Trophoblast cell (in vitro differentiated cells and primary cell): ENCODE data around the gene PAQR8.
A peak's percentile ranks its signal among the peaks of the same experiment; 100 is the strongest.

ENCODE experiments used
- DNase-seq, 2 donors: peaks; one replicate each; pipeline ENCODE4 v3.0.0-alpha.2; 2016
- H2AFZ ChIP-seq: 2 replicates; pipeline ENCODE4 v1.6.1; 2013; ENCODE audit warnings: low read length, moderate library complexity, mild to moderate bottlenecking; ENCODE audit not compliant: insufficient read depth, poor library complexity
- H2AK5ac ChIP-seq: 2 replicates; pipeline ENCODE4 v1.6.1; 2013; ENCODE audit warnings: mild to moderate bottlenecking, low read length
- H2BK120ac ChIP-seq: 2 replicates; pipeline ENCODE4 v1.6.1; 2013; ENCODE audit warnings: low read length, mild to moderate bottlenecking, moderate library complexity; ENCODE audit not compliant: insufficient read depth, poor library complexity
- H2BK12ac ChIP-seq: 2 replicates; pipeline ENCODE4 v1.6.1; 2013; ENCODE audit warnings: mild to moderate bottlenecking, low read length, moderate library complexity
- H2BK5ac ChIP-seq: 2 replicates; pipeline ENCODE4 v1.6.1; 2013; ENCODE audit warnings: low read length, low read depth, moderate library complexity, mild to moderate bottlenecking; ENCODE audit not compliant: poor library complexity
- H3K14ac ChIP-seq: 2 replicates; pipeline ENCODE4 v1.6.1; 2013; ENCODE audit warnings: mild to moderate bottlenecking, low read length
- H3K18ac ChIP-seq: 2 replicates; pipeline ENCODE4 v1.6.1; 2013; ENCODE audit warnings: mild to moderate bottlenecking, low read length
- H3K23ac ChIP-seq: 2 replicates; pipeline ENCODE4 v1.6.1; 2013; ENCODE audit warnings: low read length
- H3K27ac ChIP-seq: 2 replicates; pipeline ENCODE4 v1.5.1; 2013; ENCODE audit warnings: low read depth, mild to moderate bottlenecking, inconsistent platforms, low read length, moderate library complexity
- H3K27me3 ChIP-seq: 2 replicates; pipeline ENCODE4 v1.6.1; 2013; ENCODE audit warnings: inconsistent platforms, mild to moderate bottlenecking, low read length, moderate library complexity; ENCODE audit not compliant: insufficient read depth
- H3K36me3 ChIP-seq, 2 experiments: 1 replicate in 1 of 2; 2 replicates in 1 of 2; pipeline ENCODE4 v1.6.1; 2013; ENCODE audit warnings: low read length in 2 of 2, mild to moderate bottlenecking in 2 of 2, moderate library complexity in 1 of 2; ENCODE audit not compliant: insufficient read depth in 2 of 2, control insufficient read depth in 1 of 2
- H3K4ac ChIP-seq: 2 replicates; pipeline ENCODE4 v1.6.1; 2013; ENCODE audit warnings: low read depth, mild to moderate bottlenecking, low read length, moderate library complexity
- H3K4me1 ChIP-seq, 2 experiments: 1 replicate in 1 of 2; 2 replicates in 1 of 2; pipeline ENCODE4 v1.6.1; 2013; ENCODE audit warnings: low read length in 2 of 2, mild to moderate bottlenecking in 2 of 2, moderate library complexity in 1 of 2; ENCODE audit not compliant: insufficient read depth in 2 of 2, control insufficient read depth in 1 of 2
- H3K4me2 ChIP-seq: 2 replicates; pipeline ENCODE4 v1.6.1; 2013; ENCODE audit warnings: inconsistent platforms, mild to moderate bottlenecking, low read length, moderate library complexity
- H3K4me3 ChIP-seq: 2 replicates; pipeline ENCODE4 v1.5.1; 2013; ENCODE audit warnings: mild to moderate bottlenecking, low read depth, low read length, inconsistent platforms
- H3K79me1 ChIP-seq: one replicate; pipeline ENCODE4 v1.6.1; 2013; ENCODE audit warnings: low read length
- H3K79me2 ChIP-seq: 2 replicates; pipeline ENCODE4 v1.6.1; 2013; ENCODE audit warnings: low read length, mild to moderate bottlenecking; ENCODE audit not compliant: control insufficient read depth, insufficient read depth, poor library complexity
- H3K9ac ChIP-seq: 2 replicates; pipeline ENCODE4 v1.6.1; 2013; ENCODE audit warnings: mild to moderate bottlenecking, low read length
- H3K9me3 ChIP-seq: 2 replicates; pipeline ENCODE4 v1.6.1; 2013; ENCODE audit warnings: low read depth, mild to moderate bottlenecking, control low read depth, inconsistent platforms, low read length; ENCODE audit not compliant: insufficient read depth
- H4K12ac ChIP-seq: 2 replicates; pipeline ENCODE4 v1.6.1; 2013; ENCODE audit warnings: low read depth, mild to moderate bottlenecking, low read length, moderate library complexity
- H4K8ac ChIP-seq: 2 replicates; pipeline ENCODE4 v1.6.1; 2013; ENCODE audit warnings: low read depth, mild to moderate bottlenecking, low read length, moderate library complexity
- H4K91ac ChIP-seq: one replicate; pipeline ENCODE4 v1.6.1; 2013; ENCODE audit warnings: low read depth, mild to moderate bottlenecking, low read length, moderate library complexity
- WGBS: extraction: QIAGEN DNeasy Blood & Tissue Kit; methylation state at CpG from one replicate; pipeline ENCODE4 v1.1.7; 2013; ENCODE audit warnings: missing lambda C conversion rate; ENCODE audit not compliant: insufficient read length, insufficient coverage; ENCODE audit errors: extremely low coverage; 5-methylcytosine and 5-hydroxymethylcytosine counted together

The PAQR8 gene

GRCh38 chr6:52347818-52348217, 14.1 kb upstream of the PAQR8 start:
- Histone ChIP-seq H2AK5ac (no peak overlapping the region), H3K23ac (no peak overlapping the region), H3K9ac (no peak overlapping the region), H3K4me3 (no peak overlapping the region), H3K79me2 (no peaks in the 10 kb centered on the region), H3K18ac (no peak overlapping the region), H2BK12ac (peak overlapping the region; percentile 19), H3K14ac (no peak overlapping the region), H3K27ac (no peak overlapping the region), H2AFZ (no peak overlapping the region), H3K4me2 (no peak overlapping the region), H3K36me3 (no peaks in the 10 kb centered on the region), H3K27me3 (no peaks in the 10 kb centered on the region), H4K91ac (no peak overlapping the region), H3K79me1 (peaks cover 9% of the 10 kb centered on the region), H4K12ac (no peak overlapping the region), H4K8ac (no peak overlapping the region), H2BK5ac (peak overlapping the region; percentile 30), H2BK120ac (no peak overlapping the region), H3K4ac (no peak overlapping the region), H3K4me1 (peaks cover 14 to 18% of the 10 kb centered on the region in 2 experiments), H3K9me3 (peaks cover 2% of the 10 kb centered on the region)
- WGBS = no CpG with 5 or more reads among the region's 1 CpG
- DNase-seq = no peak

DNA sequence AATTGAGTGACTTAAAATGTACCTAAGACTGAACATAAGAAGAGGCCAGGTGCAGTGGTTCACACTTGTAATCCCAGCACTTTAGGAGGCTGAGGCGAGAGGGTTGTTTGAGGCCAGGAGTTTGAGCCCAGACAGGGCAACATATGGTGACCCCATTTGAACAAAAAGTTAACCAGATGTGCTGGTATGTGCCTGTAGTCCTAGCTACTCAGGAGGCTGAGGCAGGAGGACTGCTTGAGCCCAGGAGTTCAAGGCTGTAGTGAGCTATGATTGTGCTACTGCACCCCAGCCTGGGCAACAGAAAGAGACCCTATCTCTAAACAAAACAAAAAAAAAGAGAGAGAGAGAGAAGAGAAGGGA, 10.1 kb upstream of the PAQR8 start:
- Histone ChIP-seq H3K4me2 (no peak overlapping the region), H2BK5ac (peak overlapping the region; percentile 18), H3K4ac (peak overlapping the region; percentile 33), H3K9ac (no peak overlapping the region), H4K91ac (peak overlapping the region; percentile 53), H3K4me1 (peaks cover 18% of the 10 kb centered on the region in 2 experiments), H3K23ac (no peak overlapping the region), H3K79me1 (peaks cover 13% of the 10 kb centered on the region), H3K4me3 (no peak overlapping the region), H3K27me3 (no peaks in the 10 kb centered on the region), H2AFZ (no peak overlapping the region), H3K79me2 (no peaks in the 10 kb centered on the region), H2BK12ac (peak overlapping the region; percentile 68), H3K27ac (peak overlapping the region; percentile 25), H3K36me3 (no peaks in the 10 kb centered on the region), H3K14ac (peak overlapping the region; percentile 67), H2BK120ac (peak overlapping the region; percentile 63), H3K18ac (peak overlapping the region; percentile 44), H4K12ac (no peak overlapping the region), H2AK5ac (no peak overlapping the region), H3K9me3 (peaks cover 2% of the 10 kb centered on the region), H4K8ac (no peak overlapping the region)
- no CpG with 5 or more reads among the region's 1 CpG for WGBS
- DNase-seq = no peak

DNA sequence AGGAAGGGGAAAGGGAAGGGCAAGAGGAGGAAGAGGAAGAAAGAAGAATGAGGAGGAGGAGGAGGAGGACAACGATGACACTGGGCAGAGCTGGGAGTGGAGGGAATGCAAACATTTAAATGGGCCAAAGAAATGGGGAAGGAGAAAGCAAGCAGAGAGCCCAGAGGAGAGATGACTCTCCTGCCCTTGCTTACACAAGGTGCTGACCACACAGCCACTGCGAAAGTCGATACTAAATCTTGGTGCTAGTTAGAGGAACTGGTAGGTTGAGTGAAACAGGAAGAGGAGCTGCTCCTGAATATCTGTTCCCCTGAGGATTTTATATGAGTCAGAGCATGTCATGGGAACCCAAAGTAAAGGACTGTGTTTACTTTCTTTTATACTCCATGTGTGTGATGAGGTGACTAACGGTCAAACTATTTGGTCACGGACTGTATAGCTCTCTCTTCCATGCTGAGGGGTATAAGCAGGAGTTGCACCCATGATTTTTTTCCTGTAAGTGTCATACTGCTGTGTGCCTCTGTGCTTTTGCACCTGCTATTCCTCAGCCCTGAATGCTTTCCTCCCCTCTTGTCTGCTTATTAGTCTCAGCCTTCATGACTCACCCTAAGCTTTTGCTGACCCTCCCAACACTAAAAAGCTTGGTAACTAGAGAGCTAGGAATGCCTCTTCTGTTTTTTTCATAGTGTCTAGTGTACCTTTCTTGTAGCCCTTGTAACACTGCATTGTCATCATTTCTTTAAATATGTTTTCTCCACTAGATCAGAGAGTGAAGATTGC, 9.5 kb upstream of the PAQR8 start:
- no peak overlapping the region for H2AFZ ChIP-seq
- H3K9ac ChIP-seq = no peak overlapping the region
- H3K4me3 ChIP-seq = no peak overlapping the region
- H3K27me3 ChIP-seq = no peaks in the 10 kb centered on the region
- no peak overlapping the region for H4K8ac ChIP-seq
- H3K4me1 ChIP-seq = peaks cover 17 to 18% of the 10 kb centered on the region in 2 experiments
- H4K12ac ChIP-seq = no peak overlapping the region
- no peak overlapping the region for H2BK120ac ChIP-seq
- H3K18ac ChIP-seq = no peak overlapping the region
- no peak overlapping the region for H2BK12ac ChIP-seq
- H3K9me3 ChIP-seq = peaks cover 2% of the 10 kb centered on the region
- H2AK5ac ChIP-seq = no peak overlapping the region
- DNase-seq = peak; percentile 39 to 59
- no peak overlapping the region for H3K23ac ChIP-seq
- H3K4me2 ChIP-seq = no peak overlapping the region
- H3K14ac ChIP-seq = no peak overlapping the region
- H2BK5ac ChIP-seq = peak overlapping the region; percentile 5
- peaks cover 13% of the 10 kb centered on the region for H3K79me1 ChIP-seq
- H3K79me2 ChIP-seq = no peaks in the 10 kb centered on the region
- peak overlapping the region; percentile 25 for H3K27ac ChIP-seq
- no CpG with 5 or more reads among the region's 5 CpGs for WGBS
- H3K36me3 ChIP-seq = no peaks in the 10 kb centered on the region
- H4K91ac ChIP-seq = no peak overlapping the region
- no peak overlapping the region for H3K4ac ChIP-seq

DNA sequence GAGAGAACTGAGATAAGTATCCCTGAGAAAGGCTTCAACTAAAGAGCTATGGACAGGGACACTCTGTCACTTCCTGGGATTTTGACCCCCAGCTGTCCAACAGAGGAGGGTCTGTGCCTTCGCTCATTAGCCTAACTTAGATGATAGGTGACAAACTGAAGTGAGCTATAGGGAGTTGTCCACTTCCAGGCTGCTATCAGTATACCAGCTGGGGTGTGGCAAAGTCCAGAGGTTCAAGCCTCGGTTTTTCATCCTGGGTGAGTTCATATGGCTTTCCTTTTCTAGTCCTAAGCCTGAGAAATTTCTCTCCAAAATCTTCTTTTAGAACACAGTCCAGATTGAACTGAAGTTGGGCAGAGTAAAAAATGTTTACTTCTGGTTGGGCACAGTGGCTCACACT, 5.9 kb upstream of the PAQR8 start:
- H3K4me2 ChIP-seq = no peak overlapping the region
- WGBS = no CpG with 5 or more reads among the region's 2 CpGs
- peaks cover 2% of the 10 kb centered on the region for H3K9me3 ChIP-seq
- H2BK120ac ChIP-seq = peak overlapping the region; percentile 63
- H2AK5ac ChIP-seq = peak overlapping the region; percentile 59
- no peak overlapping the region for H4K12ac ChIP-seq
- no peak overlapping the region for H2AFZ ChIP-seq
- H2BK12ac ChIP-seq = peak overlapping the region; percentile 77
- DNase-seq = no peak
- no peak overlapping the region for H3K14ac ChIP-seq
- no peaks in the 10 kb centered on the region for H3K79me2 ChIP-seq
- H3K27ac ChIP-seq = no peak overlapping the region
- peak overlapping the region; percentile 66 for H4K91ac ChIP-seq
- H3K23ac ChIP-seq = no peak overlapping the region
- H3K79me1 ChIP-seq = peaks cover 23% of the 10 kb centered on the region
- no peaks in the 10 kb centered on the region for H3K36me3 ChIP-seq
- no peaks in the 10 kb centered on the region for H3K27me3 ChIP-seq
- H3K4me1 ChIP-seq = peaks cover 17% of the 10 kb centered on the region in 2 experiments
- no peak overlapping the region for H3K4me3 ChIP-seq
- H3K18ac ChIP-seq = no peak overlapping the region
- no peak overlapping the region for H4K8ac ChIP-seq
- H3K4ac ChIP-seq = no peak overlapping the region
- H2BK5ac ChIP-seq = no peak overlapping the region
- H3K9ac ChIP-seq = no peak overlapping the region
